ENCODE data around the gene NAGK.

DNA sequence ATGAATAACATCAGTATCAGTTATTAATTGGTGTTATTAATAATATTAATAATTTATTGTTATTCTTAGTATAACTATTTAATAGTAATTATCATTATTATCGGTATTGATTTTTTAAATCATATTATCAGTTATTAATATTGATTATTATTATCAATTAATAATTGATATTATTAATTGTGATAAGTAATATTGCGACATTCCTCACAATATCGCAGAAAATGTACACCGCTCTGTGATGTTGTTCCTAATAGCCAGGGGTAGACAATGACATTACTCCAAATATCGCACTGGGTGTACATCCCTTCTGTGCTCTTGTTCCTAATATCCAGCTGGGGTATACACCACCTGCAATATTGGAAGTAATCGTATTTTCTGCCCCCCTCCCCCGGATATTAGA lies 23.3 kb upstream of the NAGK start:
- TF ChIP-seq, protein P1, sequence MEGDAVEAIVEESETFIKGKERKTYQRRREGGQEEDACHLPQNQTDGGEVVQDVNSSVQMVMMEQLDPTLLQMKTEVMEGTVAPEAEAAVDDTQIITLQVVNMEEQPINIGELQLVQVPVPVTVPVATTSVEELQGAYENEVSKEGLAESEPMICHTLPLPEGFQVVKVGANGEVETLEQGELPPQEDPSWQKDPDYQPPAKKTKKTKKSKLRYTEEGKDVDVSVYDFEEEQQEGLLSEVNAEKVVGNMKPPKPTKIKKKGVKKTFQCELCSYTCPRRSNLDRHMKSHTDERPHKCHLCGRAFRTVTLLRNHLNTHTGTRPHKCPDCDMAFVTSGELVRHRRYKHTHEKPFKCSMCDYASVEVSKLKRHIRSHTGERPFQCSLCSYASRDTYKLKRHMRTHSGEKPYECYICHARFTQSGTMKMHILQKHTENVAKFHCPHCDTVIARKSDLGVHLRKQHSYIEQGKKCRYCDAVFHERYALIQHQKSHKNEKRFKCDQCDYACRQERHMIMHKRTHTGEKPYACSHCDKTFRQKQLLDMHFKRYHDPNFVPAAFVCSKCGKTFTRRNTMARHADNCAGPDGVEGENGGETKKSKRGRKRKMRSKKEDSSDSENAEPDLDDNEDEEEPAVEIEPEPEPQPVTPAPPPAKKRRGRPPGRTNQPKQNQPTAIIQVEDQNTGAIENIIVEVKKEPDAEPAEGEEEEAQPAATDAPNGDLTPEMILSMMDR (conservative IDR thresholded peaks at IDR 0.05; ENCODE audit: low read length), result no peak
- no peak for TF ChIP-seq EZH2phosphoT487 (IDR thresholded peaks at IDR 0.05; ENCODE audit: borderline replicate concordance, low read depth, low read length)

All from OCI-LY7 (cell line).